ENCODE data around the gene KLF11.
"Not testable (repeated sequence)": the region's sequence is repeated elsewhere in the genome, so short reads cannot be mapped to it uniquely, and the experiment has no call there.

The KLF11 gene

GRCh38 chr2:10085043-10085667, 41.8 kb downstream of the KLF11 start:
- no peak for DNase-seq (ENCODE audit: low spot score)

GRCh38 chr2:10085668-10086059, 42.3 kb downstream of the KLF11 start:
- no peak for DNase-seq (ENCODE audit: low spot score)

- DNase-seq (ENCODE audit: low spot score), result no peak
Measured at GRCh38 chr2:10086950-10087349, 43.6 kb downstream of the KLF11 start.

- no peak for DNase-seq (ENCODE audit: low spot score)
Measured at GRCh38 chr2:10087360-10087759, 44.0 kb downstream of the KLF11 start.

GRCh38 chr2:10089565-10090190, 46.3 kb downstream of the KLF11 start:
- no peak for DNase-seq (ENCODE audit: low spot score)

- DNase-seq (ENCODE audit: low spot score), result no peak
Measured at GRCh38 chr2:10091182-10091888, 48.0 kb downstream of the KLF11 start.

- DNase-seq (ENCODE audit: low spot score), result not testable (repeated sequence)
Measured at GRCh38 chr2:10091889-10092244, 48.5 kb downstream of the KLF11 start.

GRCh38 chr2:10094271-10094814, 51.0 kb downstream of the KLF11 start:
- no peak for DNase-seq (ENCODE audit: low spot score)

GRCh38 chr2:10095175-10095574, 51.8 kb downstream of the KLF11 start:
- no peak for DNase-seq (ENCODE audit: low spot score)

GRCh38 chr2:10096641-10097040, 53.3 kb downstream of the KLF11 start:
- DNase-seq (ENCODE audit: low spot score), result no peak

GRCh38 chr2:10097352-10098148, 54.2 kb downstream of the KLF11 start:
- peak; percentile 85 for DNase-seq (ENCODE audit: low spot score)

- DNase-seq (ENCODE audit: low spot score), result no peak
Measured at GRCh38 chr2:10101491-10101890, 58.1 kb downstream of the KLF11 start.

GRCh38 chr2:10103179-10103578, 59.8 kb downstream of the KLF11 start:
- DNase-seq (ENCODE audit: low spot score), result no peak
